Activated gamma-delta T cell (primary cell): ENCODE data around the gene TBC1D16.
A peak's percentile ranks its signal among the peaks of the same experiment; 100 is the strongest.

Source experiments
- DNase-seq: peaks from one replicate; lab custom pipeline; 2025; lab: John Stamatoyannopoulos, UW
- total RNA-seq, 2 donors: gene quantifications; one replicate each; lab custom pipeline; 2026; lab: John Stamatoyannopoulos, UW

TBC1D16 gene, protein sequence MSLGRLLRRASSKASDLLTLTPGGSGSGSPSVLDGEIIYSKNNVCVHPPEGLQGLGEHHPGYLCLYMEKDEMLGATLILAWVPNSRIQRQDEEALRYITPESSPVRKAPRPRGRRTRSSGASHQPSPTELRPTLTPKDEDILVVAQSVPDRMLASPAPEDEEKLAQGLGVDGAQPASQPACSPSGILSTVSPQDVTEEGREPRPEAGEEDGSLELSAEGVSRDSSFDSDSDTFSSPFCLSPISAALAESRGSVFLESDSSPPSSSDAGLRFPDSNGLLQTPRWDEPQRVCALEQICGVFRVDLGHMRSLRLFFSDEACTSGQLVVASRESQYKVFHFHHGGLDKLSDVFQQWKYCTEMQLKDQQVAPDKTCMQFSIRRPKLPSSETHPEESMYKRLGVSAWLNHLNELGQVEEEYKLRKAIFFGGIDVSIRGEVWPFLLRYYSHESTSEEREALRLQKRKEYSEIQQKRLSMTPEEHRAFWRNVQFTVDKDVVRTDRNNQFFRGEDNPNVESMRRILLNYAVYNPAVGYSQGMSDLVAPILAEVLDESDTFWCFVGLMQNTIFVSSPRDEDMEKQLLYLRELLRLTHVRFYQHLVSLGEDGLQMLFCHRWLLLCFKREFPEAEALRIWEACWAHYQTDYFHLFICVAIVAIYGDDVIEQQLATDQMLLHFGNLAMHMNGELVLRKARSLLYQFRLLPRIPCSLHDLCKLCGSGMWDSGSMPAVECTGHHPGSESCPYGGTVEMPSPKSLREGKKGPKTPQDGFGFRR
- total RNA-seq: 13.0 to 30.3 reads per million in 2 donors

DNA sequence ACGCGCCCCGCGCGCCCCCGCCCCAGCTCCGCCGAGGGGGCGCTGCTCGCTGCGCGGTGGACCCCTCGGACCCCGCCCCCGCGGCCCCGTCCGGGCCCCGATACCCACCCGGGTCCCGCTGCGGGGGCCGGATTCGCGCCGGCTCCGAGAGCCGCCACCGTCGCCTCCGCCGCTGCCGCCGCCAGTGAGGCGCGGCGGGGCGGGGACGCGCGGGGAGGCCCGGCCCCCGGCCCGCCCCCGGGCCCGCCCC is at the start of gene TBC1D16:
TSS of gene TBC1D16 (minus strand) at position 186 of the 250 bp plus-strand sequence. CDS start 22,325 bp downstream, outside the sequence.
- DNase-seq: peak; percentile 50

DNA sequence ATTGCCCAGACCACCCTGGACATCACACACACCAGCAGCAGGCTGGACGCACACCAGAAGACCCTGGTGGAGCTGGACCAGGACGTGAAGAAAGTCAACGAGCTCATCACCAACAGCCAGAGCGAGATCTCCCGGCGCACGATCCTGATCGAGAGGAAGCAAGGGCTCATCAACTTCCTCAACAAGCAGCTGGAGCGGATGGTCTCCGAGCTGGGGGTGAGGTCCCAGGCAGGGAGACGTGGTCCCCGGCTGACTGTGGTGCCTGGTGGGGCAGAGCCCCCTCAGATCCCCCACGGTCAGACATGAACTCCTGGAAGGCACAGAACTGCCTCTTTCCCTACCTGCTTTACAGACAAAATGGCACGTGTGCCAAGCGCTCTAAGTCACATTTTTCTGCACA is 49.1 kb upstream of the TBC1D16 start:
- DNase-seq: no peak

DNA sequence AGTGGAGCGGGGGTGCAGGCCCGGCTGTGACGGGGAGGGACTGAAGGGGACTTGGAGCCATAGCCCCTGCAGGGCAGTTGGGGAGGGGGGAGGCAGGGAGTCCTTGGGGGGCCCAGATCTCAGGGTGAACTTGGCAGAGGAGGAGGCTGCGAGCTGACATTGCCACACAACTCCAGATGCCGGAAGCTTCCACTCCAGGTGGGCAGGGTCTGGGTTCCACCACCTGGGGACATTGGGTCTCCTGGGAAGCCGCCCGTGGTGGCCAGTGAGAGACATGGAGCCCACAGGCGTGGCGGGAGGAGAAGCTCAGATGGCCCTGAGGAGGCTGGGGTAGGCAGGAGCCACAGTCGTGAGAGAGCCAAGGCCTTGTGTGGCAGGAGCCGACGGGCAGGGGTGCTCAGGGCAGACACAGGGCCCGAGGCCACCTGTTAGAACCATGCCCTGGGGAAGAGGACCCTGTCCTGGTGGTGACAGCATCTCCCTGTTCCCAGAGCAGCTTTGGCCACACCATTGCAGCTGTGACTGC is 47.5 kb upstream of the TBC1D16 start:
- no peak for DNase-seq

DNA sequence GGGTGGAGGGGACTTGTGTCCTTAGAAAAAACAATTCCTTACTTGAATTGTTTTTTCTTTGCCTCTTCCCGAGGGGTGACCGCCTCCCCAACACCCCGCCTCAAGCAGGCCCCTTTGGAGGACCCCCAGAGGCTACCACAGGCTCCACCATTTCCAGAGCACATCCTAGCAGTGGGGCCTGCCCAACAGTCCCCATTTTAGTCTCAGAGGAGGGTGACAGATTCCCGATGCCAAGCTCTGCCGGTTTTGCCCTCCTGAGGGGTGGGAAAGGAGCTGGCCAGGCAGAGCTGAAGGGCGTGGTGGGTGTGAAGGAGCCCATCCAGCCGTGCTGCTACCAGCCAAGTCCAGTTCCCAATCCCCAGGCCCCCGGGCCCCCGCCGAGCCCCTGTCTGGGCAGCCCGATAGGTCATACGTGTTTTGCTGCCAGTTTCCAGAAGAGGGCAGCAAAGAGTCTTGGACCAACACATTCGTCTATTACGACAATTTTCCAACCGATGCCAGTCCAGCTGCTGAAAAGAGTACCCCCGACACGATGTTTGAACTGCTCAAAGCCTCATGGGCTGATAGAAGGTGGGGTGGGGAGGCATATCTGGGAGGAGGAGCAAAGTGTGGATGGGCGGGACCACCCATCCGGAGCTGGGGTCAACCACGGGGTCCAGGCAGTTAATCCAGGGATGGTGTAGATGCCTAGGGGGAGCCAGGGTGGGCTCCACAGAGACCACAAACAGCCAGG is 46.9 kb upstream of the TBC1D16 start:
- DNase-seq: no peak

DNA sequence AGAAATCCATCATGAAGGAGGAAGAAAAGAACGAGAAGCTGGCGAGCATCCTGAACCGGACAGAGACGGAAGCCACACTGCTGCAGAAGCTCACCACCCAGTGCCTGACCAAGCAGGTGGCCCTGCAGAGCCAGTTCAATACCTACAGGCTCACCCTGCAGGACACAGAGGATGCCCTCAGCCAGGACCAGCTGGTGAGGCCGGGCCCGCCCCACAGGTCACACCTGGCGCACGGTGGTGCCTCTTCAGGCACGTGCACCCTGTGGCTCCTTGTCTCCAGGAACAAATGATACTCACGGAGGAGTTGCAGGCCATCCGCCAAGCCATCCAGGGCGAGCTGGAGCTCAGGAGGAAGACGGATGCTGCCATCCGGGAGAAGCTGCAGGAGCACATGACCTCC is 45.9 kb upstream of the TBC1D16 start:
- DNase-seq: no peak

DNA sequence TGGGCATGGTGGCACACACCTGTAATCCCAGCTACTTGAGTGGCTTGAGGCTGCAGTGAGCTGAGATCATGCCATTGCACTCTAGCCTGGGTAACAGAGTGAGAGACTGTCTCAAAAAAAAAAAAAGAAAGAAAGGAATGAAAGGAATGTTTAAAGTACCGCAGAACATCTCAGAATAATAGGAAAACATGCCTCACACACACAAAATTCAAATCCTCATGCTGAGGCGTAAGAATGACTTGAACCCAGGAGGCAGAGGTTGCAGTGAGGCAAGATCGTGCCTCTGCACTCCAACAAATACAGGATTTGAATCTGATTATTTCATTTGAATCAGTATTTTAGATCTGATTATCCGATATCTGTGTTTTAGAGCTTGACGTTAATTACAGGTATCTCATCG is 44.4 kb upstream of the TBC1D16 start:
- no peak for DNase-seq

DNA sequence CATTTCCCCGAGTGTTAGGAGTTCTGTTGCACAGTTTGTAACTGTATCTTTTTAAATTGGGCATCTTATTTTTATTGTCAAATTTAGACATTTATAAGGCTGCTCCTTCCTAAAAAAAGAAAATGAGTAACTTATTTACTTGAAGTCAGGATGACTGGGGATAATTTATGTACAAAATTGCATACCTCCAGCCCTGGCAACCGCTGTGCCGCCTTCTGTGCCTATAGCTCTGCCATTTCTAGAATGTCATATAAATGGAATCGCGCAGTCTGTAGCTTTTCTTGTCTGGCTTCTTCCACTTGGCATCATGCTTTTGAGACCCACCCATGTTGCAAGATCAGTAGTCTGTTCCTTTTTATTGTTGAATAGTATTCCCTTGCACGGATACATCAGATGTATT is 36.7 kb upstream of the TBC1D16 start:
- DNase-seq: no peak

DNA sequence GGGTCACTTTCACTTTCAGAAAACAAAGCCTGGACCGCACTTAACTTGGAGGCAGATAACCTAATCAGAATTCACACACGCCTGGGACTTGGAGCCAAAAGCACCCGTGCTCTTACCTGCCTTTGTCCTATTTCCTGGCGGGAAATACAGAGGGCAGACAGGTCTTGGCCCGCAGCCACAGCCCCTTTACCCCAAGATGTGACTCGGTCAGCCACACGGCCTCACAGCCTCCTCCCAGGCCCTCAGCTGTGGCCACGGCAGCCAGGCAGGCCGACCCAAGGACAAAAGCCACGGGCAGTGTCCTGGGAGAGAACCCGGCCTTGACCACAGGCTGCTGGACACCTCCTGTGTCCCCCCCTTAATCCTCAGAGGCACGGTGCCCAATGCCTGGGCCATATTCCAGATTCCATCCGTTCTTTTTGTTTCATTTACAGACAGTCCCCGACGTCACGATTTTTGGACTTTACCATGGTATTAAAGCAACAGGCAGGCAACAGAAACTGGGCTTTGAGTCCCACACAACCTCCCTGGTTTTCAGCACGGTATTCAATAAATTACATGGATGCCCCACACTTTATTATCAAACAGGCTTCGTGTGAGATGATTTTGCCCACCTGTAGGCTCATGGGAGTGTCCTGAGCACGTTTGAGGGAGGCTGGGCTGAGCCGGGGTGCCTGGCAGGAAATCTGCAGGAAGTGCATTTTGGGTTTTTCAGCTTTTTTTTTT is 35.6 kb upstream of the TBC1D16 start:
- no peak for DNase-seq

DNA sequence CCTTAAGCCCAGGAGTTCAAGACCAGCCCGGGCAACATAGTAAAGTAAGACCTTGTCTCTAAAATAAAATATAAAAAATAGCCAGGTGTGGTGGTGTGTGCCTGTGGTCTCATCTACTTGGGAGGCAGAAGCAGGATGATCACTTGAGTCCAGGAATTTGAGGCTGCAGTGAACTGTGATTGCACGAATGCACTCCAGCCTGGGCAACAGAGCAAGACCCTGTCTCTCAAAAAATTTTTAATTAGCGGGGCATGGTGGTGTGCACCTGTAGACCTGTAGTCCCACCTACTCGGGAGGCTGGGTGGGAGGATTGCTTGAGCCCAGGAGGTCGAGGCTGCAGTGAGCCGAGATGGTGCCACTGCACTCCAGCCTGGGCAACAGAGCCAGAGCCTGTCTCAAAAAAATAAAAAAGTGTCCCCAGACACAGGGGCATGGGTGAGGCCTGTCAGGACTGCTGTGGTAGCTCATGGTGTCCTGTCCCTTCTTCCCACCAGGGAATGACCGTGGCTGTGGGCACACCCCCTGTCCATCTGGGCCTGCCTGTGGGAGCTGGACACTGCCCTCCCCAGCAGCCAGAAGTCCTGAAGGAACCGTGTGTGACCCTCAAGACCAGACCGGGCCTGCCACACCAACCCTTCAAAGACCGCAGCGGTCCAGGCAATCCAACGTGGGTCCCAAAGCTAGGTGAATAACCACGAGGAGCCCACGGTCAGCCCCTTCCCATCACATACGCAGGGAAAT is 34.9 kb upstream of the TBC1D16 start:
- DNase-seq: no peak

DNA sequence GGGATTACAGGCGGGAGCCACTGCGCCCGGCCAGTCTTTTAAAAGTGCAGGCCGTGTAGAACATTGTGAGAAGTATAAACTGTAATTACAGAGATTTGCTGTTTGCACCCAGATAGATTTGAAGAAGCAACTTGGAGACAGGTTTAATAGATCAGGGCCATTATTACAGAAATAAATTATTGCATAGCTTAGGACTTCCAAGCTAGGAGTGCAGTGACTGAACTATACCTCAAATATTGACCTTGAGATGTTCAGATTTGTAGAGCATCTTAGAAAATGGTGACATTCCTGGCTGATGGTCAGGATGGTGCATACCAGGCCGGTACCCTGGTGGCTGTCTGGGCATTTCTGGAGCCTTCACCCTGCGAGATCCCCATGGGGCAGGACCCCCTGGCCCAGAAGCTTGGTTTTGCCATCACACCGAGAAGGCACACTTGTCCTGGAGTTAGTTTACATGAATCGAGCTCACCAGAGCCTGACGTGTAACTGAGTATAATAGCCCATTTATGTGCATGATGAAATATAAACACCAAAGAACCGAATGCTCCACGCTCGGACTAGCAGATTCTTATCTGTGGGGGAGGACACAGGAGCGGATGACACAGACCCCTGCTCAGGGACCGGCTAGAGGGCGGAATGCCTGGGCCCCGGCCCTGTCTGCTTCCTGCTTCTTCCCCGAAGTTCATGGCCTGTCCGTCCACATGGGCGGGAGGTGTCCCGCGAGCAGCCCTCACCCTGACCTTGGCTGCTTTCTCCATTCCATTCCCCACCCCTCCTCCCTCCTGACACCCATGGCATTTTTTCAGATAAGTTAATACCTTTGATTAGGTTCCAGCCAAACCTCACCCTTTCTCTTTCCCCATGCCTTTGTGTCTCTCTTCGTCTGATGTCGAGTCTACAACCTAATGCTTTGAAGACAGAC is 32.9 kb upstream of the TBC1D16 start:
- no peak for DNase-seq

DNA sequence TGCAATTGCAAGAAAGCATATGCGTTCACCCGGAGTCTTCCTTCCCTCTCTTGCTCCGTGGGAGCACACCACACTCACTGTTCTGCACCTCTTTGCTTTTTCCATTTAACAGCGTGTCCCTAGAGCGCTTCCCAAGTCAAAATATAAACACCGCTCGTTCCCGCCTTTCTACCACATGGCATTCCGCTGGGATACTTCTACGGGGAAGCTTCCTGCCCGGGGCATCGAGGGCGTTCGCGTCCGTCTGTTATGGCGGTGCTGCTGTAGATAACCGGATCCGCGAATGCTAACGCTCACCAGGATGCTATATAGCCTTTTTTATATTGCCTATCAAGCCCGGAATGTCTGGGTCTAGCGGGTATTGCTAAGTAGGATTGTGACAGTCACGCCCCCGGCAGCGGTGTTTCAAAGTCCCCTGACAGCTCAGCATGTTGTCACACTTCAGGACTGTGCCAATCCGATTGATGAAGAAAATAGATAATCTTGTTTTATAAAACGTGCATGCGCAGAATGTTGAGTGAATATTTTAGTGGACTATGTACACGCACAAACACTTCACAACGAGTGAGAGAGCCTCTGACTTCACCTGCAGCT is 31.8 kb upstream of the TBC1D16 start:
- no peak for DNase-seq

DNA sequence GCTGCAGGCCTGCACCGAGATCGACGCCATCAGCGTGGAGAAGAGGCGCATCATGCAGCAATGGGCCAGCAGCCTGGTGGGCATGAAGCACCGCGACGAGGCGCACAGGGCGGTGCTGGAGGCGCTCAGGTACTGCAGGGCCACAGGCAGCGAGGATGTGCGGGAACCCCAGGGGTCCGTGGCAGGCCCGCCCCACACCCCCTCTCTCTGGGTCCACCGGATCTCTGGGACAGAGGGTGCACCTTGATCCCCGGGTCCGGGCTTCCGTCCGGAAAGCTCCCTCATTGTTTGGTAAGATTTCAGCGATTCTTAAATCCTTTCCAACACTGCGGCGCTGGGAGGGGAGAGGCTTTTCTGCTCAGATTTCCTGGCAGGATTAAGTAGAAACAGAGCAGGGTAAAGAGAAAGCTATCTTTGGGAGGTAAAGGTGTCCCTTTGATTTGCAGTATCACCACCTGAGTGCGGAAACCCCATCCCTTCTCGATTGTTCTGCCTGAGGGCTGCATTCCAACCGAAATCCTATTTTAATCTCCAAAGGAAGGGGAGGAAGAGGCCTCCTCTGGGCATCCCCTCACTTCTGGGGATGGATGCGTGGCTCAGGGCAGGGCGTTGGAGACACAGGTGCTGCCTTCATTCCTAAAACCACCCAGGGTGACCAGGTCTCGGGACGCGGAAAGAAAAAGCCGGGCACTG is 30.0 kb upstream of the TBC1D16 start:
- DNase-seq: no peak

DNA sequence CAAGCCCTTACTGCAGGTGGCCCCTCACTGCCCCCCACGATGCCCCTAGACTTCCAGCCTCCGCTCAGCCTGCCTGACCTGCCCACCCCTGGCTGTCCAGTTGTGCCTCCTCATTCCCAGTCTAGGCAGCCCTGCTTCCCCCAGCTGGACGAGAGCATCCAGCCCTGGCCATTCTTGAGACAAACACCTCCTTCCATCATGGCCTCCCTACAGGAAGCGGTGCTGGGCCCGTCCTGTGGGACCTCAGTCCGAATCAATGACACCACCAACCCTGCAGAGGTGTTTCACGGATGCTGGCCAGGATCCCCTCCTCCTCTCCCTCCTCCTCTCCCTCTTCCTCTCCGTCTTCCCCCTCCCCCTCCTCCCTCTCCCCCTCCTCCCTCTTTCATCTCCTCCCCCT is 29.0 kb upstream of the TBC1D16 start:
- no peak for DNase-seq

DNA sequence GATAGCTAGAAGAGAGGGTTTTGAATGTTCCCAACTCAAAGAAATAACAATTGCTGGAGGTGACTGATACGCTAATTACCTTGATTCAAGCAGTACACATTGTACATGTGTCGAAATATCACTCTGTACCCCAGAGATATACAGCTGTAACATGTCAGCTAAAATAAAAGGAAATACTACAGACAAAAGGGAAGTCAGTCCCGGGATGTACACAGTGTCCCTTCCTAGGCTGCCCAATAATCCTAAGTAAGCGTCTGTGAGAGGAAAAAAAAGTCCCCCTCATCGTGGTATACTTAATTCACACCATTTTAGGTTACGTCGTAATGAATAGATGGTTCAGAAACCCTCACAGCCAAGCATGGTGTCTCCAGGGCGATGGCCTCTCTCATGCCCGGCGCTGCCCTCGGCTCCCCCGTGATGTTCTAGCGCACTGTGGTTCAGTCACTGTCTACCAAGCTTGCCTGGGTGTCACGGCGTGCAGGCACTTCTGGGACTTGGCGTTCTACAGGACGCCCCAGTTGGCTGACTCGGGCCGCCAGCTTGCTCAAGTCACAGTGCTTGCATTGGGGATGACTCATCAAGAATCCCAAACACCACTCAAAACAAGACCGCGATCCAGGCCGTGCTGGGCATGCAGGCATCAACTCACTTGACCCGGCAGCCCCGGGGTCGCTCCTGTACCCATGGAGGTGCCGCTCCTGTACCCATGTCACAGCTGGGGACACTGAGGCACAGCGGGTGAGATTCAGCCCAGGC is 28.3 kb upstream of the TBC1D16 start:
- DNase-seq: no peak

DNA sequence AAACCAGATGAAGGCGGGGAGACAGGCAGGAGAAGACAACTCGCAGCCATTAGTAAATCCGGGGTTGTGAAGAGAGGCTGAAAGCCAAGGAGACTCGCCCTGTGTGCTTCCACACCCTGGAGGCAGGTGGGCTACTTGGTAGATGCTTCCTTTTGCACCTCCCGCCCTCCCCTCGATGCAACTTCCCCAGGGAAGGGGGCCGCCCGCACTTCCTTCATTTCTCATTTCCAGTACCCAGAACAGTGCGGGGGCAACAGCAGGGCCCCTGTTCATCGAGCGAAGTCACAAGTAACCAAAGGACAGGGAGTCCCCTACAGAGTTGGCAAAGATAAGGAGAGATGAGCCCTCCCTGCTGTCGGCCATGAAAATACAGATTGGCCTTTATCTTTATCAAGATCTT is 25.7 kb upstream of the TBC1D16 start:
- DNase-seq: no peak

DNA sequence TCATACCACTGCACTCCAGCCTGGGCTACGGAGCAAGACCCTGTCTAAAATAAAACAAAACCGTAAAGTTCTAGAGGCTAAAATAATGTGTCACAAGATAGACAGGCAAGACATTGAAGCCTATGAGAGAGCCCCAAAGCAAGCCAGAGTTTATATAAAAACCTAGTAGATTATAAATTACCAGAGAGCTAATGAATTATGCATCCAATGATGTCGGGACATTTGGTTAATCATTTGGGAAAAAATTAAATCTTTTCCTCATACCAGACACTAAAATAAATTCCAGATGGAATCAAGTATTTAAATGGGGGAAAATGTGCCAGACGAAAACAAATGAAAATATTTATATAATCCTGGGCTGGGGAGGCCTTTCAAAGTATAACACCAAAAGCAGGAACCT is 25.0 kb upstream of the TBC1D16 start:
- no peak for DNase-seq

DNA sequence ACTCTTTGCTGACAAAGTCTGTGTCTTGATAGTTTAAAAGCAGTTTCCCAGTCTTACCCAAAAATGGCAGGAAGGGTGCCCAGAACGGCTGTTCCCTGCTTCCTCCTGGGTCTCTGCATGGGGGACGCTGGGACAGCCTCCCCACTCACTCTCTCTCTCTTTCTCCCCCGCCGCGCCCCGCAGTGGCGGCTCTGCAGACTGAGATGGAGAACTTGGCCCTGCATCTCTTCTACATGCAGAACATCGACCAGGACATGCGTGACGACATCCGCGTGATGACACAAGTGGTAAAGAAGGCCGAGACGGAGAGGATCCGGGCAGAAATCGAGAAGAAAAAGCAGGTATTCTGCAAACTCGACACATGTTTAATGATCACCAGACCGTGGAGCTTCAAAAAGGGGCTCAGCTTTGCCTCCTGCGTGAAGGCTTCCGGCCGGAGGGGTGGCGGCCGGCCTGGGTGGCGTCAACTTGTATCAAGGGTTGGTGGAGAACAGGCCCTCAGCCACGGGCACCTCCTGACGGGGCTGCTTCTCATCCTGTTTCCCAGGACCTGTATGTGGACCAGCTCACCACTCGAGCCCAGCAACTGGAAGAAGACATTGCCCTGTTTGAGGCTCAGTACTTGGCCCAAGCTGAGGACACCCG is 22.8 kb upstream of the TBC1D16 start:
- no peak for DNase-seq

DNA sequence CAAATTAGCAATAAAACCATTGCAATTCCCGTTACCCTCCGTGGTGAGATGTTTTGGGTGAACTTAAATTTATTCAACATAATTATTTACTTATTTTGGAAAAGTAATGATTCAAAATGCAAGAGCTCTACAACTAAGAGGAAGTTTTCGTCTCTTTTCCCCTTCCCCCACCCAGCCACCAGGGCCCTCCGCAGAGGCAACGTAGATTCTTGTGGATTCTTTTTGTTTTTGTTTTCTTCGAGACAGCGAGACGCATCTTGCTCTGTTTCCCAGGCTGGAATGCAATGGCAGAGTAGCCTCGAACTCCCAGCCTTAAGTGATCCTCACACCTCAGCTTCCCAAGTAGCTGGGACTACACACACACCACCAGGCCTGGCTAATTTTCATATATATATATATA is 19.9 kb upstream of the TBC1D16 start:
- DNase-seq: no peak
